Measurements from ENCODE around the gene UBE2E3. TPM values are rescaled to one million over a fixed set of nuclear protein-coding genes. Genes with fewer than 3 reads are reported as not detected.

UBE2E3 gene
- polyA plus RNA-seq, 1 experiment, result 127 TPM

DNA sequence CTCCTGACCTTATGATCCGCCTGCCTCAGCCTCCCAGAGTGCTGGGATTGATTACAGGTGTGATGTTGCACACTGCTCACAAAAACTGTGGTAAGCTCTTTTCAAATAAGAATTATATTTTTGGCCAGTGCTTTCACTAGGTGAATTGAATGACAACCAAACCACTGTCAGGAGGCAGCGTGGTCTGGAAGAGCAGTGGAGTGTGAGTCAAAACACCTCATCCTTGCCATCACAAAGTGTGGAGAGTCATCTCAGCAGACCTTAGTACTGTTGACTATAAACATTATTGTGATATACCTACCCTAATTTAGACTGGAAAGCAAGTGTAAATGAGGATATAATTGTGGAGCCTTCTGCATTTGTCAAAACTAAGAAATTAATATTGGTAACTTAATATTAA lies 61.3 kb downstream of the UBE2E3 start:
- no peak for DNase-seq (ENCODE audit: low read depth, low spot score)
- no peak overlapping the region for H3K4me3 ChIP-seq (ENCODE audit: low read depth, low read length)
- ChIA-PET POLR2A (no interaction called here), CTCF (no interaction called here)
- no peaks in the 10 kb centered on the region for H3K27me3 ChIP-seq (ENCODE audit: control insufficient read depth, insufficient read depth, low read length)
- H3K27ac ChIP-seq (ENCODE audit: low read depth, low read length), result no peak overlapping the region
- TF ChIP-seq, protein P1, sequence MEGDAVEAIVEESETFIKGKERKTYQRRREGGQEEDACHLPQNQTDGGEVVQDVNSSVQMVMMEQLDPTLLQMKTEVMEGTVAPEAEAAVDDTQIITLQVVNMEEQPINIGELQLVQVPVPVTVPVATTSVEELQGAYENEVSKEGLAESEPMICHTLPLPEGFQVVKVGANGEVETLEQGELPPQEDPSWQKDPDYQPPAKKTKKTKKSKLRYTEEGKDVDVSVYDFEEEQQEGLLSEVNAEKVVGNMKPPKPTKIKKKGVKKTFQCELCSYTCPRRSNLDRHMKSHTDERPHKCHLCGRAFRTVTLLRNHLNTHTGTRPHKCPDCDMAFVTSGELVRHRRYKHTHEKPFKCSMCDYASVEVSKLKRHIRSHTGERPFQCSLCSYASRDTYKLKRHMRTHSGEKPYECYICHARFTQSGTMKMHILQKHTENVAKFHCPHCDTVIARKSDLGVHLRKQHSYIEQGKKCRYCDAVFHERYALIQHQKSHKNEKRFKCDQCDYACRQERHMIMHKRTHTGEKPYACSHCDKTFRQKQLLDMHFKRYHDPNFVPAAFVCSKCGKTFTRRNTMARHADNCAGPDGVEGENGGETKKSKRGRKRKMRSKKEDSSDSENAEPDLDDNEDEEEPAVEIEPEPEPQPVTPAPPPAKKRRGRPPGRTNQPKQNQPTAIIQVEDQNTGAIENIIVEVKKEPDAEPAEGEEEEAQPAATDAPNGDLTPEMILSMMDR (IDR thresholded peaks at IDR 0.05; ENCODE audit: low read depth, low read length), result no peak
- H3K9me3 ChIP-seq (ENCODE audit: control insufficient read depth, insufficient read depth, low read length), result no peaks in the 10 kb centered on the region

DNA sequence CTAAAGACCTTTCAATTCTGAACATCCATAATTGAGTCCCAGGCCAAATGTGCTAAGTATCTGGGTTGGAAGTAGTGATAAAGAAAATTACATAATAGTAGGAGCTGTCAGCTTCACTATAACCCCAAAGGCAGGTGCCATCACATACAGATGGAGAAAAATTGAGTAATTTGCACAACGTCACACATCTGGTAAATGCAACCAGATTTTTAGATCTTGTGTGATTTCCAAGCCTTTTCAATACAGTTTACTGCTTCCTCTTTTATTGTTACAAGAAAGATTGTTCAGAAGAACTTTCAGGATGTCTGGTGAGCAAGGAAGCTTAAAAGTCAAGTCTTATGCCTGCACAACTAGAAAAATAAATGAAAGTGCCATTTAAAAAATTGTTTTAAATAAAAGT lies 62.3 kb downstream of the UBE2E3 start:
- DNase-seq (ENCODE audit: low read depth, low spot score), result no peak
- Histone ChIP-seq H3K27me3 (ENCODE audit: control insufficient read depth, insufficient read depth, low read length) (no peaks in the 10 kb centered on the region), H3K4me3 (ENCODE audit: low read depth, low read length) (no peak overlapping the region), H3K9me3 (ENCODE audit: control insufficient read depth, insufficient read depth, low read length) (no peaks in the 10 kb centered on the region), H3K27ac (ENCODE audit: low read depth, low read length) (no peak overlapping the region)
- TF ChIP-seq, protein P1 (IDR thresholded peaks at IDR 0.05; ENCODE audit: low read depth, low read length), result no peak
- POLR2A ChIA-PET, result no interaction called here
- CTCF ChIA-PET, result no interaction called here

DNA sequence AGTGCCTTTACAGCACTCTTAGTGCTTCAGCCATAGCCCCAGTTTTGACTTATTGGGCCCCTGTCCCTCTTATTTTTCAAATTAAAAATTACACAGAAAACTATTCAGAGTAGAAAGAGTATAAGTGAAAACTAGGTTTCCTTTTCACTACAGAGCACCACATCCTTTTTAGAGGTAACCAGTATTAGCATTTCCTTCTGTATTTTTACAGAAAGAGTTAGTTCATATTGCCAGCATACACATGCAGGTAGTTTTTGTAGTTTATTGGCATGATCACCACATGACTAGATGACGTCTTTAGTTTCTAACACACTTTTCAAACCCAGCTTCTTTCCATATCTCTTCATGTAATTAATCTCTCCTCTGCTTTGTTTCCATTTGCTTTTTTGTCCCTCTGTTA lies 66.4 kb downstream of the UBE2E3 start:
- CTCF ChIA-PET, result interaction anchor here (1.1 kb wide), 1 partner anchor 668 kb away, joined by 3 read pairs; no protein-coding TSS in a partner anchor

DNA sequence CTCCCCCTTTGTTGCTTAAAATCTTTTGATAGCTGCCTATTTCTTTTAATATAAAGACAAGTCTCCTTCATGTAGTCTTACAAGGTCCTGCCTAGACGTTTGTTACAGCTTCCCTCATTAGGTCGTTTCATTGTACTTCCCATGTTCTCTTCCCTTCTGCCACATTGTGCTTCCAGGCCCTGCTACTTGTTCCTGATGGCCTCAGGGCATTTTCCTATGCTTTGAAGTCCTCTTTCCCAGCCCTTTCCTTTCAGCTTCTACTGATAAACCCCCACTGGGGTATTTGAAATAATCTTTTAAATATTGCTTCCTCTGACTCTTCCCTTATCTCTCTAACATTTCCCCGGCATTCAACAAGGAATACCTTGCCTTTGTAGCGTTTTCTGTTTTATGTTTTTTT lies 67.4 kb downstream of the UBE2E3 start:
- TF ChIP-seq, protein P1 (IDR thresholded peaks at IDR 0.05; ENCODE audit: low read depth, low read length), result no peak
- DNase-seq (ENCODE audit: low read depth, low spot score), result no peak
- ChIA-PET POLR2A (no interaction called here), CTCF (interaction anchor here (0.9 to 1.4 kb wide), 3 partner anchors 10 to 906 kb away, joined by 3 to 4 read pairs (median 3); no protein-coding TSS in a partner anchor)
- H3K9me3 ChIP-seq (ENCODE audit: control insufficient read depth, insufficient read depth, low read length), result no peaks in the 10 kb centered on the region
- no peak overlapping the region for H3K27ac ChIP-seq (ENCODE audit: low read depth, low read length)
- no peaks in the 10 kb centered on the region for H3K27me3 ChIP-seq (ENCODE audit: control insufficient read depth, insufficient read depth, low read length)
- no peak overlapping the region for H3K4me3 ChIP-seq (ENCODE audit: low read depth, low read length)

More for the DNA sequence above, 66.4 kb downstream of the UBE2E3 start:
- Histone ChIP-seq H3K9me3 (ENCODE audit: control insufficient read depth, insufficient read depth, low read length) (no peaks in the 10 kb centered on the region), H3K4me3 (ENCODE audit: low read depth, low read length) (no peak overlapping the region), H3K27ac (ENCODE audit: low read depth, low read length) (no peak overlapping the region), H3K27me3 (ENCODE audit: control insufficient read depth, insufficient read depth, low read length) (no peaks in the 10 kb centered on the region)
- TF ChIP-seq, protein P1 (IDR thresholded peaks at IDR 0.05; ENCODE audit: low read depth, low read length), result no peak
- no peak for DNase-seq (ENCODE audit: low read depth, low spot score)
- POLR2A ChIA-PET, result no interaction called here

DNA sequence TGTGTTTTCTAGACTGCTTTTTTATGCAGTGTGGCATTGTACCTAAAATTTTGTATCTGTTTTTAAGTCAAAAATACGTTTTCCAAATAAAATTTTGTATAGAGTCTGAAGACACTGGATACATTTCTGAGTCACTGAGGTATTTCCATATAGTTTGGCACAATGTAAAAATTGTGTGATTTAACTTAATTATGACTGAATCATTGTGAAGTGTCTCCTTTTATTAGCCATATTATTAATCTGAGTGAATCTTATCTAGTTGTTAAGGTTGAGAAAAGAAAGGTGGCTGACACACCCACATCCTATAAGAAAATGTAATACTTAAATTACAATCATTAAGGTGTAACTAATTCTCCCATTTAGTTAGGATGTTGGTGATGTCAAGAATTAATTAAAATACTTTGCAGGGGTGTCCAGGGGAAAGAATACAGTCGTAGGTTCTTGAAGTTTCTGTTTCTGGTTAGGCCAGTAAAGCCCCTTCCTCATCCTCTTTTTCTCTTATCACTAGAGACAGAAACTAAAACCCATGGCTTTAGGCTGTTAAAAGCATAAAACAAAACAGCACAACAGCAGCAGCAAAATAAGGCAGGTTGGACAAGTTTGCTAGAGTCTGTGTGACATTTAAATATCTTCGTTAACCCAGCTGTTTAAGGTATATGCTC lies 71.6 kb downstream of the UBE2E3 start:
- Histone ChIP-seq H3K27me3 (ENCODE audit: control insufficient read depth, insufficient read depth, low read length) (no peaks in the 10 kb centered on the region), H3K4me3 (ENCODE audit: low read depth, low read length) (no peak overlapping the region), H3K27ac (ENCODE audit: low read depth, low read length) (no peak overlapping the region), H3K9me3 (ENCODE audit: control insufficient read depth, insufficient read depth, low read length) (no peaks in the 10 kb centered on the region)
- ChIA-PET CTCF (no interaction called here), POLR2A (no interaction called here)
- no peak for DNase-seq (ENCODE audit: low read depth, low spot score)
- TF ChIP-seq, protein P1 (IDR thresholded peaks at IDR 0.05; ENCODE audit: low read depth, low read length), result no peak

Data from AG04450 (cell line).